ENCODE results near the gene RHEB. TPM values are rescaled to one million over a fixed set of nuclear protein-coding genes. Genes with fewer than 3 reads are reported as not detected.
A peak's percentile ranks its signal among the peaks of the same experiment; 100 is the strongest.

Gene RHEB
- total RNA-seq, 1 donor from 2014 or later, result 71.7 TPM

GRCh38 chr7:151437866-151438516 lies 81.7 kb downstream of the RHEB start:
- TF ChIP-seq CTCF (IDR thresholded peaks at IDR 0.05; ENCODE audit: unreplicated experiment), result no peak
- peaks cover 22% of the 10 kb centered on the region for H3K27me3 Mint-ChIP-seq
- H3K27ac Mint-ChIP-seq, result no peak overlapping the region
- no peak overlapping the region for H3K4me3 Mint-ChIP-seq (ENCODE audit: low read depth)
- DNase-seq (ENCODE audit: low spot score, unreplicated experiment), result no peak
- no peaks in the 10 kb centered on the region for H3K9me3 Mint-ChIP-seq (ENCODE audit: low read depth)
- peaks cover 3% of the 10 kb centered on the region for H3K4me1 Mint-ChIP-seq (ENCODE audit: low read depth)
- no peaks in the 10 kb centered on the region for H3K36me3 Mint-ChIP-seq (ENCODE audit: insufficient read depth)

GRCh38 chr7:151437159-151437553 lies 82.5 kb downstream of the RHEB start:
- H3K27me3 Mint-ChIP-seq, result peaks cover 19% of the 10 kb centered on the region
- H3K36me3 Mint-ChIP-seq (ENCODE audit: insufficient read depth), result no peaks in the 10 kb centered on the region
- H3K4me1 Mint-ChIP-seq (ENCODE audit: low read depth), result peaks cover 3% of the 10 kb centered on the region
- H3K27ac Mint-ChIP-seq, result no peak overlapping the region
- no peak overlapping the region for H3K4me3 Mint-ChIP-seq (ENCODE audit: low read depth)
- no peak for DNase-seq (ENCODE audit: low spot score, unreplicated experiment)
- H3K9me3 Mint-ChIP-seq (ENCODE audit: low read depth), result no peaks in the 10 kb centered on the region
- TF ChIP-seq CTCF (IDR thresholded peaks at IDR 0.05; ENCODE audit: unreplicated experiment), result no peak

- H3K27ac Mint-ChIP-seq, result peak overlapping the region; percentile 22
Measured at GRCh38 chr7:151436446-151437158, 83.1 kb downstream of the RHEB start.

GRCh38 chr7:151435971-151436370 lies 83.7 kb downstream of the RHEB start:
- Mint-ChIP-seq H3K4me3 (ENCODE audit: low read depth) (no peak overlapping the region), H3K36me3 (ENCODE audit: insufficient read depth) (no peaks in the 10 kb centered on the region), H3K4me1 (ENCODE audit: low read depth) (no peaks in the 10 kb centered on the region), H3K9me3 (ENCODE audit: low read depth) (no peaks in the 10 kb centered on the region), H3K27me3 (peaks cover 11% of the 10 kb centered on the region), H3K27ac (no peak overlapping the region)
- TF ChIP-seq CTCF (IDR thresholded peaks at IDR 0.05; ENCODE audit: unreplicated experiment), result no peak
- no peak for DNase-seq (ENCODE audit: low spot score, unreplicated experiment)

More at GRCh38 chr7:151436446-151437158, 83.1 kb downstream of the RHEB start:
- H3K27me3 Mint-ChIP-seq, result peaks cover 15% of the 10 kb centered on the region
- peaks cover 3% of the 10 kb centered on the region for H3K4me1 Mint-ChIP-seq (ENCODE audit: low read depth)
- no peaks in the 10 kb centered on the region for H3K9me3 Mint-ChIP-seq (ENCODE audit: low read depth)
- TF ChIP-seq CTCF (IDR thresholded peaks at IDR 0.05; ENCODE audit: unreplicated experiment), result no peak
- H3K36me3 Mint-ChIP-seq (ENCODE audit: insufficient read depth), result no peaks in the 10 kb centered on the region
- no peak for DNase-seq (ENCODE audit: low spot score, unreplicated experiment)
- no peak overlapping the region for H3K4me3 Mint-ChIP-seq (ENCODE audit: low read depth)

- no peak overlapping the region for H3K27ac Mint-ChIP-seq
- H3K4me3 Mint-ChIP-seq (ENCODE audit: low read depth), result no peak overlapping the region
- no peaks in the 10 kb centered on the region for H3K4me1 Mint-ChIP-seq (ENCODE audit: low read depth)
- no peaks in the 10 kb centered on the region for H3K36me3 Mint-ChIP-seq (ENCODE audit: insufficient read depth)
- no peaks in the 10 kb centered on the region for H3K9me3 Mint-ChIP-seq (ENCODE audit: low read depth)
- H3K27me3 Mint-ChIP-seq, result peaks cover 6% of the 10 kb centered on the region
- no peak for TF ChIP-seq CTCF (IDR thresholded peaks at IDR 0.05; ENCODE audit: unreplicated experiment)
- DNase-seq (ENCODE audit: low spot score, unreplicated experiment), result no peak
Measured at GRCh38 chr7:151435103-151435916, 84.4 kb downstream of the RHEB start.
